ENCODE data around the gene BCAR1. TPM values are rescaled to one million over a fixed set of nuclear protein-coding genes. Genes with fewer than 3 reads are reported as not detected.
"Not testable (repeated sequence)": the region's sequence is repeated elsewhere in the genome, so short reads cannot be mapped to it uniquely, and the experiment has no call there.

Gene BCAR1
- total RNA-seq, 1 donor, result 0.10 TPM

DNA sequence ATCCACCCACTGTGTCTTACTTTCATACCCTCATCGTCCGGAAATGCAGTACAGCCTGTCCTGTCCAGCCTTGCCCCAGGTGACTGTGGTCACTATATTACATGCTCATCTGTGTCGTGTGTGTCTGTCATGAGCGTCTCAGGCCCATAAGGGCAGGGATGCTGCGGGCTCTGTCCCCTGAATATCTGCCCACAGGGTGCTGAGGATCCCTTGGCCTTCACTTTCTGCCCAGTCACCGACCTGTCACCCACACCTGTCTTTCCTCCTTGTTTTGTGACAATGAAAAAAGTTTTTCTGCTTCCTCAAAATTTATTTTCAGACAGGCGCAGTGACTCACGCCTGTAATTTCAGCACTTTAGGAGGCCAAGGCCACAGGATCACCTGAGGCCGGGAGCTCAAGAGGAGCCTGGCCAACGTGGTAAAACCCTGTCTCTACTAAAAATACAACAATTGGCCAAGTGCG, 34.0 kb downstream of the BCAR1 start:
- no peaks in the 10 kb centered on the region for H3K27me3 ChIP-seq (ENCODE audit: insufficient read depth, low read length)
- no peak overlapping the region for H3K4me3 ChIP-seq (ENCODE audit: low read length)
- no peaks in the 10 kb centered on the region for H3K4me1 ChIP-seq (ENCODE audit: insufficient read depth, low read length)
- no peaks in the 10 kb centered on the region for H3K9me3 ChIP-seq (ENCODE audit: low read depth, low read length)

DNA sequence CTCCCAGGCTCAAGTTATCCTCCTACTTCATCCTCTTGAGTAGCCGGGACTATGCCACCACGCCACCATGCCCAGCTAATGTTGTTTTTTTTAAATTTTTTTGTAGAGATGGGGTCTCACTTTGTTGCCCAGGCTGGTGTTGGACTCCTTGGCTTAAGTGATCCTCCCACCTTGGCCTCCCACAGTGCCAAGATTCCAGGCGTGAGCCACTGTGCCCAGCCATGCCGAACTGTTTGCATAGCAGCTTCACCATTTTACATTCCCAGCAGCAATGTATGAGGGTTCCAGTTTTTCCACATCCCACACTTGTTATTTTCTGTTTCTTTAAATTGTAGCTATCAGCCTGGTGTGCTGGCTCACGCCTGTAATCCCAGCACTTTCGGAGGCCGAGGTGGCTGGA, 34.8 kb downstream of the BCAR1 start:
- no peak overlapping the region for H3K4me3 ChIP-seq (ENCODE audit: low read length)

DNA sequence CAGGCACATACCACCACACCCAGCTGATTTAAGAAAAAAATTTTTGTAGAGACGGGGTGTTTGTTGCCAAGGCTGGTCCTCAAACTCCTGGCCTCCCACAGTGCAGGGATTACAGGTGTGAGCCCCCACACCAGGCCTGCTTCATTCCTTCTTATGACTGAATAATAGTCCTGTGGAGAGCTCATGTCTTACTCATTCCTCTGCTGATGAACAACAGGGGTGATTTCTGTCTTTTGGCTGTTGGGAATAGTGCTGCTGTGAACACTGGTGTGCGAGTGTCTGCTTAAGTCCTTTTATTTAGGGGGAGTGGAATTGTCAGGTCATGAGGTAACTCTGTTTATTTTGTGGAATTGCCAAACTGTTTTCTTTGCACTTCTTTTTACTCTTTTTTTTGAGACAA, 35.3 kb downstream of the BCAR1 start:
- Histone ChIP-seq H3K9me3 (ENCODE audit: low read depth, low read length) (no peaks in the 10 kb centered on the region), H3K4me3 (ENCODE audit: low read length) (no peak overlapping the region), H3K4me1 (ENCODE audit: insufficient read depth, low read length) (no peaks in the 10 kb centered on the region), H3K27me3 (ENCODE audit: insufficient read depth, low read length) (no peaks in the 10 kb centered on the region)

More for the DNA sequence above, 34.8 kb downstream of the BCAR1 start:
- Histone ChIP-seq H3K27me3 (ENCODE audit: insufficient read depth, low read length) (no peaks in the 10 kb centered on the region), H3K4me1 (ENCODE audit: insufficient read depth, low read length) (no peaks in the 10 kb centered on the region), H3K9me3 (ENCODE audit: low read depth, low read length) (no peaks in the 10 kb centered on the region)

- not testable (repeated sequence) for H3K9me3 ChIP-seq (ENCODE audit: low read depth, low read length); H3K4me1 ChIP-seq (ENCODE audit: insufficient read depth, low read length); H3K27me3 ChIP-seq (ENCODE audit: insufficient read depth, low read length); H3K4me3 ChIP-seq (ENCODE audit: low read length)
Measured at GRCh38 chr16:75211286-75211685, 40.1 kb downstream of the BCAR1 start.

DNA sequence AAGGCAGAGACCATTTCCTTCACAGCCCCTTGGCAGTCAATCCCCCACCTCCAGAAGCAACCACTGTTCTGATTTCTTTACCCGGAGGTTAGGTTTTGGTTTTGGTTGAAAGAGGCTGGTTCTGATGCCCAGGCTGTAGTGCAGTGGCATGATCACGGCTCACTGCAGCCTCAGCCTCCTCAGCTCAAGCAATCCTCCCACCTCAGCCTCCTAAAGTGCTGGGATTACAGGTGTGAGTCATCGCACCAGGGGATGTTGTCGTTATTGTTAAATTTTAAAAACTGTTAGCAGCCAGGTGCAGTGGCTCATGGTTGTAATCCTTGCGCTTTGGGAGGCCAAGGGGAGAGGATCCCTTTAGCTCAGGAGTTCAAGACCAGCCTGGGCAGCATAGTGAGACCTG, 41.5 kb downstream of the BCAR1 start:
- no peak overlapping the region for H3K4me3 ChIP-seq (ENCODE audit: low read length)
- H3K27me3 ChIP-seq (ENCODE audit: insufficient read depth, low read length), result no peaks in the 10 kb centered on the region
- no peaks in the 10 kb centered on the region for H3K4me1 ChIP-seq (ENCODE audit: insufficient read depth, low read length)
- H3K9me3 ChIP-seq (ENCODE audit: low read depth, low read length), result no peaks in the 10 kb centered on the region

DNA sequence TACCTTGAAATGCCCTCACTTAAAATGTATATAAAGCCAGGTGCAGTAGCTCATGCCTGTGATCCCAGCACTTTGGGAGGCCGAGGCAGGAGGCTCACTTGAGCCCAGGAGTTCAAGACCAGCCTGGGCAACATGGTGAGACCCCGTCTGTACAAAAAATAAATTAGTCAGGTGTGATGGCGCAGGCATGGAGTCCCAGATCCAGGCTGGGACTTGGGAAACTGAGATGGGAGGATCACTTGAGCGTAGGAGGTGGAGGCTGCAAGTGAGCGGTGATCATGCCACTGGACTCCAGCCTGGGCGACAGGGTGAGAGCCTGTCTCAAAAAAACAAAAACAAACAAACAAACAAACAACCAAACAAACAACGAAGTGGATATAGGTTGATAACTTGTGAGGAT, 41.9 kb downstream of the BCAR1 start:
- not testable (repeated sequence) for H3K27me3 ChIP-seq (ENCODE audit: insufficient read depth, low read length); H3K4me3 ChIP-seq (ENCODE audit: low read length); H3K4me1 ChIP-seq (ENCODE audit: insufficient read depth, low read length); H3K9me3 ChIP-seq (ENCODE audit: low read depth, low read length)

- H3K27me3 ChIP-seq (ENCODE audit: insufficient read depth, low read length), result no peaks in the 10 kb centered on the region
- H3K4me1 ChIP-seq (ENCODE audit: insufficient read depth, low read length), result no peaks in the 10 kb centered on the region
- no peaks in the 10 kb centered on the region for H3K9me3 ChIP-seq (ENCODE audit: low read depth, low read length)
- no peak overlapping the region for H3K4me3 ChIP-seq (ENCODE audit: low read length)
Measured at GRCh38 chr16:75208861-75209505, 42.4 kb downstream of the BCAR1 start.

DNA sequence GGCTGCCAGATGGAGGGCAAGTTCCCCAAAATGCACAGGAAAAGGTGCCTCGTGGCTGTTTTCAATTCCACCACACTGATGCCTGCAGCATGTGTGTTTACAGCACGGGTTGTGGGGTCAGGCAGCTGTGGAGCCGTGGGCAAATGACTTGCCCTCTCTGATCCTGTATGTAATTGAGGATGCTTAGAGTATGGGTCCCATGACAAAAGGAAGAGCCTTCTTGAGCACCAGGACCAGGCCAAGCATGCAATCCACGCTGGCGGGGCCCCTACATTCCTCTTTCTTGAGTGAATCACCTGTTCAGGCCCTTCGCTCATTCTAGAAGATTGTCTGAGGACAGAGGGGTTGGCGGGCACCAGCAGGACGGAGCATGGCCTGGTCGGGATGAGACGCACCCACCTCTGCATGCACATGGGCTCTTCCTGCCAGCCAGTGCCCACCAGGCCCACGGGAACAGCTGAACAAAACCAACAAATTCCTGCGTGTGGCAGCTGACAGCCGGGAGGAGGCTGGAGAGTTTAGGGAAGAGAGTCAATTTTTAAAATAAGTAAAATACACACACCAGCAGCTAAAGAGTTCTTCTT, 43.1 kb downstream of the BCAR1 start:
- no peaks in the 10 kb centered on the region for H3K9me3 ChIP-seq (ENCODE audit: low read depth, low read length)
- no peak overlapping the region for H3K4me3 ChIP-seq (ENCODE audit: low read length)
- no peaks in the 10 kb centered on the region for H3K4me1 ChIP-seq (ENCODE audit: insufficient read depth, low read length)
- H3K27me3 ChIP-seq (ENCODE audit: insufficient read depth, low read length), result no peaks in the 10 kb centered on the region

- no peaks in the 10 kb centered on the region for H3K27me3 ChIP-seq (ENCODE audit: insufficient read depth, low read length)
- no peaks in the 10 kb centered on the region for H3K9me3 ChIP-seq (ENCODE audit: low read depth, low read length)
- no peaks in the 10 kb centered on the region for H3K4me1 ChIP-seq (ENCODE audit: insufficient read depth, low read length)
- H3K4me3 ChIP-seq (ENCODE audit: low read length), result no peak overlapping the region
Measured at GRCh38 chr16:75207831-75208230, 43.6 kb downstream of the BCAR1 start.

DNA sequence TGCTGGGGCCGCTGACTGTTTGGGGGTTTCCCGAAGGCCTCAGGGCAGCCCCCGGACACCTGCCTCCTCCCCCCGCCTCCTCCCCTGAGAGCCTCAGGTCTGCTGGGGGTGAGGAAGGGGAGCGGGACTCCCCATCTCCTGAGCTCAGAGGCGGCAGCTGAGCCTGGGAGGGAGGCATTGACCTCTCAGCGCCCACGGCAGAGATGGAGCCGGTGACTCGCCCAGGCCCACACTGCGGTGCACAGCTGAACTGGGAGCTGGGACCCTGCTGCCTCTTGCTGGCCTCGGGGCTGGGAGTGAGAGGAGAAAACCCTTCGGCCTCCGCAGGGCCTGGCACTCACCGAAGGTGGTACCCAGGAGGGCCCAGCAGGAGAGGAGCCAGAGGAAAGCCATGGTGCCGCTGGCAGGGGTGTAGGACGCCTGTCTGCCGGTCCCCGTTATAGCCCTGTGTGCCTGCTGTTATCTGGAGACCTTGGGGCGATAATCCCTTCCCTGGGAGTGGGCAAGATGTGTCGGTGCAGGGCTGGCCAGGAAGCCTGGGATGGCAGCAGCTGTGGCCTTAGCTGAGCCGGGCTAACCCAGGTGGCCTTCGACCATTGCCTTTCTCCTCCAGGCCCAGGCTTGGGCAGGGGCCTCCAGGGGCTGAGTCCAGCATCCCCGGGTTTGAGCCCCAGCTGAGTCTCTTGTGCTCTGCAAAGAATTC, 44.5 kb downstream of the BCAR1 start, which contains the start of gene CTRB2:
CTRB2 (minus strand) TSS at position 413 of the 703 bp plus-strand sequence; CDS start at position 393, 20 bp downstream.
- Histone ChIP-seq H3K9me3 (ENCODE audit: low read depth, low read length) (no peaks in the 10 kb centered on the region), H3K4me3 (ENCODE audit: low read length) (no peak within 1 kb of the TSS), H3K4me1 (ENCODE audit: insufficient read depth, low read length) (no peaks in the 10 kb centered on the region), H3K27me3 (ENCODE audit: insufficient read depth, low read length) (peaks cover 2% of the 10 kb centered on the region)

DNA sequence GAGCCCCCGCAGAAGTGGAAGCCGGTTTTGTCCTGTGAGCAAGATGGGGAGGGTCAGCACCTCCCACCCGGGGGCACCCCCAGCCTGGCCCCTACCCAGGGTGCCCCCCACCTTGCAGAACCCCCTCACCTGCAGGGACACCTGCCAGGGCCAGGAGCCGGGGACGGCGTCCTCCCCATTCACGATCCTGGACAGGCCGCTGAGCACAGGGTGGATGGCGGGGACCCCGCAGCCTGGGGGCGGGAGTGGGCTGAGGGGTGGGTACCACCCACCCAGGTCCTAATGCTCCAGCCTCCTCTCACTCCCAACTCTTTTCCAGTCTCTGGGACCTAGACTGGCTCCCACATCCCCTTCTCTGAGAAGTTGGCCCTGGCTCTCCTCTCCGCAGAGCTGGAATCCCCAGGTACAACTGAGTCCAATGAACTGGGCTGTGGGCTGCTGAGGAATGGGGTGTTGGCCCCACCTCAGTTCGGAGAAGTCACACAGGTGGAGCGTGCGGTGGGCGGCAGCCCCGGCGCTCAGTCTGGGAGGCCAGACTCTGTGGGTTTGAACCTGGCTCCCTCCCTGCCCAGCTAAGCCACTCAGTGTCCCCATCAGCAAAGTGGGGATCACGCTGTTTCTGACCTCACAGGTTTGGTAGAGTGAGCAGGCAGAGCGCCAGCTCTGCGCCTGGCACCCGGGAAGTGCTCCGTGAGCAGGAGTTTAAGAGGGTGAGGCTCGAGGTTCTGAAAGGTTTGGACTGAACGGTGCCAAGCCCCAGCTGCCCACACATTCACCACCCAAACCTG, 45.3 kb downstream of the BCAR1 start:
- H3K27me3 ChIP-seq (ENCODE audit: insufficient read depth, low read length); H3K4me3 ChIP-seq (ENCODE audit: low read length); H3K4me1 ChIP-seq (ENCODE audit: insufficient read depth, low read length); H3K9me3 ChIP-seq (ENCODE audit: low read depth, low read length): not testable (repeated sequence)

DNA sequence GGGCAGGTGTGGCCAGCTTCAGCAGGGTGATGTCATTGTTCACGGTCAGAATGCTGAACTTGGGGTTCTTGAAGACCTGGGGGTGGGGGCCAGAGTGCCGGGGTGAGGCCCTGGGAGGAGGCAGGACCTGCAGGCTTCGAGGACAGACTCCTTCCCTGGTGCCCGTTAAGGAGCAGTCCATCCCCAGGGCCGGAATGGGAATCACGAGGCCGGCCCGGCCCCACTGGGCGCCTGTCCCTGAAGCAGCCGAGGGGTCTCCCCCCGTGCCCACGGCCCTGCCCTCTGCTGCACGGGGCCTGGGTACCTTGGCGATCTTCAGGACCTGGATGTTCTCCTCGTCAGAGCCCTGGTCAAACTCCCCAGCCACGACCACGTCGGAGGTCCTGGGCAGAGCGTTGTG, 46.0 kb downstream of the BCAR1 start:
- not testable (repeated sequence) for H3K4me1 ChIP-seq (ENCODE audit: insufficient read depth, low read length); H3K4me3 ChIP-seq (ENCODE audit: low read length); H3K9me3 ChIP-seq (ENCODE audit: low read depth, low read length); H3K27me3 ChIP-seq (ENCODE audit: insufficient read depth, low read length)

DNA sequence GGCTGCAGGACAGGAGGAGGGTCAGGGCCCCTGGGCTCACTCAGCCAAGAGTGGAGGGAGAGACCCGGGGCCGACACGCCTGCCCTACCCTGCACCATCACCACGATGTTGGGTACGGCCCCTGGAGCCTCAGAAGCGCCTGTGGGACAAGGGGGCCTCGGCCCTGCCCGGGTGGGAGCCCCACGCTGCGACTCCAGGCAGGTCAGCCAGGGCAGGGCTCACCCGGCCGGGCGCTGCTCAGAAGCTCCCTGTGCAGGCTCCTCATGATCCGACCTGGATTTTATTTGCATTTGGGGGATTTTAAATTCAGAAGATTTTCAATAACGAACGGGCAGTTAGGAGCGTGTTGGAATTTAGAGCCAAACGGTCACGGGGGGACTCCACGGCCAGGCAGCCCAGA, 46.5 kb downstream of the BCAR1 start:
- H3K4me1 ChIP-seq (ENCODE audit: insufficient read depth, low read length); H3K27me3 ChIP-seq (ENCODE audit: insufficient read depth, low read length); H3K4me3 ChIP-seq (ENCODE audit: low read length); H3K9me3 ChIP-seq (ENCODE audit: low read depth, low read length): not testable (repeated sequence)

DNA sequence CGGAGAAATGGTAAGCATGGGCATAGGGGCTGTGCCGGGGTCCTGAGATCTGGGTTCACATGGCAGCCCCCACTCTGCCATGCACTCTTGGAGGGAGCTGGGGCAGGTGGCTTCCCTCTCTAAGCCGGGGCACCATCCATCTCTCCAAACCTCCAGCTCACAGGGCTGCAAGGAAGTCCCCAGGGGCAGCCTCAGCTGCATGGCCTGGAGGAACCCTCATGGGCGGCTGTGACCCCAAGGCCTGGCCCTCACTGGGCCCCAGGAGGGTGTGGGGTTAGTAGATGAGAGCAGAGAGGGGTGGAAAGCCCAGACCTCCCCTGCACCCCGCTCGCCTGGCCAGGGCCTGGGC, 47.0 kb downstream of the BCAR1 start:
- Histone ChIP-seq H3K27me3 (ENCODE audit: insufficient read depth, low read length) (peaks cover 4% of the 10 kb centered on the region), H3K9me3 (ENCODE audit: low read depth, low read length) (no peaks in the 10 kb centered on the region), H3K4me3 (ENCODE audit: low read length) (no peak overlapping the region), H3K4me1 (ENCODE audit: insufficient read depth, low read length) (peaks cover 6% of the 10 kb centered on the region)

GRCh38 chr16:75203667-75204409, 47.6 kb downstream of the BCAR1 start:
- peaks cover 4% of the 10 kb centered on the region for H3K27me3 ChIP-seq (ENCODE audit: insufficient read depth, low read length)
- H3K4me1 ChIP-seq (ENCODE audit: insufficient read depth, low read length), result peaks cover 6% of the 10 kb centered on the region
- H3K9me3 ChIP-seq (ENCODE audit: low read depth, low read length), result no peaks in the 10 kb centered on the region
- no peak overlapping the region for H3K4me3 ChIP-seq (ENCODE audit: low read length)

Data from mononuclear cell (primary cell).